ACHN (cell line): ENCODE results near the gene ABCA3.

Source experiments
- DNase-seq: peaks from one replicate; pipeline ENCODE4 v3.0.0-alpha.2; 2015
- in situ Hi-C: cut with HindIII; loops from 2 replicates; pipeline ENCODE4 v1.10.0; 2017; ENCODE audit warnings: low sequenced_read_pairs, low pct_ligation_motif_present, low pct_unique_long_range_greater_than_20kb

The ABCA3 gene

GRCh38 chr16:2286550-2286949, 54.0 kb downstream of the ABCA3 start:
- no peak for DNase-seq
- in situ Hi-C loops, result no loop called here

DNA sequence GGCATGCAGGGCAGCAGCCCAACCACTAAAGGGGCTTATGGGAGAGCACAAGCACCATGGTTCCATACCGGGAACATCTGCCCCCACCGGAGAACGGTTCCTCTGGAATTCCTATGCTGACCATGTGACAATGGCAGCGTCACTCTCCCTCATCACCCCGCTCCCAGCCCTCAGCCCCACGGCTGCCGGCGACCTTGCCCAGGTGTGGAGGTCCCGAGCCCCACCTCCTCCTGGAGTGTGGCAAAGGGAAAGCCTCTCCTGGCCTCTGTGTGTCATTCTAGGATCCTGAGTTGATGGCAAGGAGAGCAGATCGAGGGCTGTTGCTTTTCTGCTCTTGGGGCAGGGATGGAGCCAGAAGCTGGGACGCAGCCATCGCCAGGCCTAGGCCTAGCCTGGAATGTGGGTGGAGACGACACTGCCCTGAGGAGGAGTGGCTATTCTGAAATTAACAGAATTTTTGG, 54.8 kb downstream of the ABCA3 start:
- no peak for DNase-seq
- in situ Hi-C loops, result no loop called here

DNA sequence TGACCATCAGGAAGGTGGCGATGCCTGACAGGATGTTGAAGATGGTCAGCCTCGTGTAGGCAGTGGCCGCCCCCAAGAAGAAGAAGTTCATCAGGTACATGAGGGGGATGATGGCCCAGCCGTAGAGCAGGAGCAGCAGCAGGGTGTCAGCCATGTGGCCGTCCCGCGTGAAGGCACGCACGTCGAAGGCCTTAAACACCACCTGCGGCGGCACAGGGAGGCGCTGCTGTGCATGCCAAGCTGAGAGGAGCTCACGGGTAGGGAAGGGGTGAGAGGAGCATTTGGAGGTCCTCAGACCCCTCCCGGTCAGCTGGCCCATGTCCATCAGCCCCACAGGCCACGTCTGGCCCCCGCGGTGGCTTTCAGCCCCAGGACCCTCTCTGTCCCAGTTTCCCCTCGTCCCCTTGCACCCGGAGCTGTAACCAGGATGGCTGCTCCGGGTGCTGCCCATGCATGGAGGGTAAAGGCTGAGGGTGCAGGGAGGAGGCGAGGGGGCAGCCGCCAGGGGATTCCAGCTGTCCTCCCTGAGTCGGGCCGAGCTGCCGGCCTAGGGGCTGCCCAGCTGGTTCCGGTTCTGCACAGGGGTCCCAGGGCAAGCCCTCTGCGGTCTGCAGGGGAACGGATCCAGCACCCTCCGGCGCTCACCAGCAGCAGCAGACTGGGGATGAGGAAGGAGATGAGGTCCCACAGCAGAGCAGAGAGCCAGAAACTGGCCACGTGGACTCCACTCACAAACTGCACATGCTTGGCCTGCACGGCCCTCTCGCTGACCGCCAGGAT, 55.5 kb downstream of the ABCA3 start:
- in situ Hi-C loops, result no loop called here
- DNase-seq, result no peak

DNA sequence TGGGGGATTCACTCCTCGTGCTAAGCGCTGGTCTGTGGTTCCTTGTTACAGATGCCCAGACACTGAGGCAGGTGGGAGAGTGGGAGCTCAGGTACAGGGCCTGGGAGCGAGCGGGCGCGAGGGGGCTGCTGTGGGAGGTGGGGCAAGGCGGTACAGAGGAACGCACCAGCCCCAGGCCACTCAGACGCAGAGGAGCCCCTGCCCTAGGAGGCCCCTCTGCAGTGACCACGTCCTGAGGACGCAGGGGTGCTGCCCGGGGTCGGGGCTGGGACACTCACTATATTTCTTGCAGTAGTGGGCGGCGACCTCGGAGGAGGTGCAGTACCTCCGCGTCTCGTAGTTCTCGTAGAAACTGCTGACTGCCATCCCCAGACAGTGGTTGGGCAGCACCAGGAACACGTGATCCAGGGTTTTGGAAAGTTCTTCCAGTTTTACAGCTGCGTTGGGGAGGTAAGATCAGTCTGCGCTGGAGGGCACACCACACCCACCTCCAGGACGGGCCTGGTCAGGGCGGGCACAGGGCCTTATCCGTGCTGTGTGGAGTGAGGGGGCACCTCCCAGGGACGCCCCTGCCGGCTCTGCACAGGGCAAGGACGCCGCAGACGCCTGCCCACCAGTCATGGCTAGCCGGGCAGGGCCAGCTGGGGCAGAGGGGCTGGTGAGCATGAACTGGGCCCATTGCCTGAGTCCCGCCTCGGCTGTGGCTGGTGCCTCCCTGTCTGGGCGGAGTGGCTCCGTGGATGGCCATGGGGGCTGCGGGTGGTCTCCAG, 56.3 kb downstream of the ABCA3 start:
- in situ Hi-C loops, result no loop called here
- no peak for DNase-seq

- DNase-seq, result no peak
- in situ Hi-C loops, result no loop called here
Observed at GRCh38 chr16:2282866-2283555, 57.5 kb downstream of the ABCA3 start.

DNA sequence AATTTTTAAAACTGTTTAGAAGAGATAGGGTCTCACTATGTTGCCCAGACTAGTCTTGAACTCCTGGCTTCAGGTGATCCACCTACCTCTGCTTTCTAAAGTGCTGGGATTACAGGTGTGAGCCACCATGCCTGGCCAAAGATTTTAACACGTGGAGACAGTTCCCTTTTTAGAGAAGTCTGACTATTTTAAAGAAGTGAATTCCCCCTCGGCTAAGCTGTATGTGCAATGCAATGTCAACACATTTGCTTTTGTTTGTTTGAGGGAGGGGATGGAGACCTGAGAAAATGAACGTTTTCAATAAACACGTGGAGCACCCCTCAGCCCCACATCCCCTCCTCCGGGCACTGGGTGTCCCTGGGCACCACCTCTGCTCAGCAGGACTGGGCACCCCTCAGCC, 58.3 kb downstream of the ABCA3 start:
- in situ Hi-C loops, result no loop called here
- no peak for DNase-seq

DNA sequence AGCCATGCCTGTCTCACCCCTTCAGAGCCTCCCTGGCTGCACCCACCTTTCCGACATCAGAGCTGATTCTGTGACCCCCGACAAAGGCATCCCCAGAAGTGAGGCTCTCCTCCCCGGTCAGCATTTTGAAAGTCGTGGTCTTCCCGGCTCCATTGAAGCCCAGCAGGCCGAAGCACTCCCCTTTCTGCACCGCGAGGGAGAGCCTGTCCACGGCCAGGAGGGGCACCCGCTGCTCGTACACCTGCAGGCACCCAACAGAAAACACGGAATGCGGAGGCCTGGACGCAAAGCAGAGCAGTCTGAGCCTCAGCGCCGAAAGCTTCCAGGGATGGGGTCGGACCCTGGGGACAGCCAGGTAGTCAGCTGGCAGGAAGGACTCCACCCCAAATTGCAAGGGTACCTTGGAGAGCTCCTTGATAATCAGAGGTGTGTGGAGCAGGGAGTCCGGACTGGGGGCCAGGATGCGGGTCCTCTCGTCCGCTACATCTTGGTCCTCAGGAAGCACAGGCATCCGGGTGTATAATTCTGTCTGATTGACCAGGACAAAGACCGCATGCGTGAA, 59.5 kb downstream of the ABCA3 start:
- in situ Hi-C loops, result no loop called here
- no peak for DNase-seq

DNA sequence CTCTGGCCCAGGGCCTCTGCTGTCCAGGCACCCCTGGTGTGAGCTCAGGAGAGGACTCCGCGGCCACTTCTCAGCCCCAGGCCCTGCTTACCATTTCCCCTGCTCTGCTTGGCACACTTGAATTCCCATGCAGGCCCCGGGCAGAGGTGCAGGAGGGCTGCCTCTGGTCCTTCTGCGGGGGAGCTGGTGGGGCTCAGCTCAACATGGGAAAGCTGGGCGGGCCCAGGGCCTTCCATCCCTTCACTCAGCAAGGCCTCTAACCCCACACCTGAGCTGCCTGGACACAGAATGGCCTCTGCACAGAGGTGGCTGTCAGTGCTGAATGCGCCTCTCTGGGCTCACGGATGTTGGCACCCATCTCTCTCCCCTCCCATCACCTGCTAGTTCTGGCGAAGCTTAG, 60.1 kb downstream of the ABCA3 start:
- in situ Hi-C loops, result no loop called here
- DNase-seq, result no peak

- DNase-seq, result no peak
- in situ Hi-C loops, result no loop called here
Observed at GRCh38 chr16:2278956-2279800, 61.4 kb downstream of the ABCA3 start.

GRCh38 chr16:2278272-2278608, 62.3 kb downstream of the ABCA3 start:
- peak; percentile 15 for DNase-seq
- in situ Hi-C loops, result no loop called here

- in situ Hi-C loops, result no loop called here
Observed at GRCh38 chr16:2277466-2278271, 62.9 kb downstream of the ABCA3 start.

DNA sequence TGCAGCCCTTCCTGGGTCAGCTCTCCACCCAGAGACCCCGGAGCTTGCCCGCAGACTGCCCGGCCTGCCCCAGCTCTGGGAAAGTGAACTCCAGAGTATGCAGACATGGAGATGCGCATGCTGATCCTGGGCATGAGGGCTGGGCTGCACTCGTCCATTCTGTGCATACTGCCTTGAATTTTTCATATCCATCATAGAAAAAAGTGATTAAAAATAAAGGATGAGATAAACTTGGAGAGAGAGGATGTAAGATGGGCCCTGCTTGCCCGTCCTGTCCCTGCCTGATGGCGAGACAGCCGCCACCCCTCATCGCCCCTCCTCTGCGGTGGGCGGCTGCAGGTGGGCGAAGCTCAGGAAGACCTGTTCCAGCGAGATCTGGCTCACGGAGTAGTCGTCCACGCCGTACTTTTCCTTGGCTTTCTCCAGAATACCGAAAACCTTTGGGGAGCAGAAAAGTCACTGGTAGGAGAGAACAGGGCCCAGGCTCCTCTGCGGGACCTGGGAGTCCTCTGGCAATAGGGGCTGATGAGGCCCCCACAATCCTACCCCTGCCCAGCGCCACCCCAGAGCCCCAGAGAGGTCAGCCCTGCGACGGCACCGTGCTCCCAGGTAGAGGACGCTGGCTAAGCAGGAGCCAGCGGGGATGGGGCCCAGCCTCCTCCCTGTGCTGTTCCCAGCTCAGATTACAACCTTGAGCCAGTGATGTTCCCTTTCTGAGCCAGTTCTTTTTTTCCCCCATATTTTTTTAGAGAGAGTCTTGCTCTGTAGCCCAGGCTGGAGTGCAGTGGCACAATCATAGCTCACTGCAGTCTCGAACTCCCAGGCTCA, 63.9 kb downstream of the ABCA3 start:
- in situ Hi-C loops, result no loop called here
- DNase-seq, result no peak

More at GRCh38 chr16:2277466-2278271, 62.9 kb downstream of the ABCA3 start:
- DNase-seq, result no peak

GRCh38 chr16:2275476-2276367, 64.8 kb downstream of the ABCA3 start:
- in situ Hi-C loops, result no loop called here

DNA sequence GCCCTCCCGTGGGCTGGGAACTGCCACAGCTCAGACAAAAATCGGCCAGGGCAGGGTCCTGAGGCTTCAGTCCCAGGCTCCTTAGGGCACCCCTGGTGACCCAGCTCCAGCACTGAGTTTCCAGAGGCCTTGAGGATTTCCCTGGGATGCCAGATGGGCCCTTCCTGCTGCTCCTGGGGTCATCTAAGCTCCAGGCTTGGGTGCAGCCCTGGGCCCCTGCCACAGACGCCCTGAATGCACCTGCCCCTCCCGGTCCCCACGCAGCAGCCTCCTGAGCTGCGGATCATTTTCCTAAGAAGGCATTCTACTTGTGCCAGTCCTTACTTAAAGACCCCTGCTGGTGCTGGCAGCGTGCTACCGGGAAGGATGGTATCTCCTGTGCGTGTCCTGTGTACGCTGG, 66.6 kb downstream of the ABCA3 start:
- no peak for DNase-seq
- in situ Hi-C loops, result no loop called here

More at GRCh38 chr16:2275476-2276367, 64.8 kb downstream of the ABCA3 start:
- DNase-seq, result no peak

DNA sequence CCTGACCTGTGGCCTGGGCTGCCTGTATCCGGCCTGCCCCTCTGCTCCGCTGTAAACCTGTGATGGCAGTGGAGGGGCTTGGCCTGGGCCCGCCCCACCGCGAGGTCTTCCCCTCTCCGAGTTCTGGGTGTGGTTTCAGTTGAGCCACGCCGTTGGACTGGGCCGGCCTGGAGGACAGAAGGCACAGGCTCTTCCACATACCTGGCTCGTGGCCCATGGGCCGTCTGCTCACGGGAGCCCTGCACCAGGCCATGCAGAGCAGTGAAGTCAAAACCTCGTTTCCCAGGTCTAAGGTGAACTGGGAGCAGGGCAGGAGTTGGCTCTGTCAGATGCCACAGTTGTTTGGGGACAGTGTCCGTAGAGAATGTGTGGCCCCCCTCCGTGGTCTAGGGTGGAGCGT, 67.0 kb downstream of the ABCA3 start:
- no peak for DNase-seq
- in situ Hi-C loops, result no loop called here
